HG03571 (cell line): ENCODE results near the gene FBXW10B.
"Not testable (repeated sequence)": the region's sequence is repeated elsewhere in the genome, so short reads cannot be mapped to it uniquely, and the experiment has no call there.

ENCODE experiments used
- ATAC-seq: cut with Tn5 transposase; IDR thresholded peaks from one replicate; pipeline ENCODE4 v1.9.1; 2021; ENCODE audit not compliant: unreplicated experiment

The FBXW10B gene, protein sequence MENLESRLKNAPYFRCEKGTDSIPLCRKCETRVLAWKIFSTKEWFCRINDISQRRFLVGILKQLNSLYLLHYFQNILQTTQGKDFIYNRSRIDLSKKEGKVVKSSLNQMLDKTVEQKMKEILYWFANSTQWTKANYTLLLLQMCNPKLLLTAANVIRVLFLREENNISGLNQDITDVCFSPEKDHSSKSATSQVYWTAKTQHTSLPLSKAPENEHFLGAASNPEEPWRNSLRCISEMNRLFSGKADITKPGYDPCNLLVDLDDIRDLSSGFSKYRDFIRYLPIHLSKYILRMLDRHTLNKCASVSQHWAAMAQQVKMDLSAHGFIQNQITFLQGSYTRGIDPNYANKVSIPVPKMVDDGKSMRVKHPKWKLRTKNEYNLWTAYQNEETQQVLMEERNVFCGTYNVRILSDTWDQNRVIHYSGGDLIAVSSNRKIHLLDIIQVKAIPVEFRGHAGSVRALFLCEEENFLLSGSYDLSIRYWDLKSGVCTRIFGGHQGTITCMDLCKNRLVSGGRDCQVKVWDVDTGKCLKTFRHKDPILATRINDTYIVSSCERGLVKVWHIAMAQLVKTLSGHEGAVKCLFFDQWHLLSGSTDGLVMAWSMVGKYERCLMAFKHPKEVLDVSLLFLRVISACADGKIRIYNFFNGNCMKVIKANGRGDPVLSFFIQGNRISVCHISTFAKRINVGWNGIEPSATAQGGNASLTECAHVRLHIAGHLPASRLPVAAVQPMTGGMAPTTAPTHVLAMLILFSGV

DNA sequence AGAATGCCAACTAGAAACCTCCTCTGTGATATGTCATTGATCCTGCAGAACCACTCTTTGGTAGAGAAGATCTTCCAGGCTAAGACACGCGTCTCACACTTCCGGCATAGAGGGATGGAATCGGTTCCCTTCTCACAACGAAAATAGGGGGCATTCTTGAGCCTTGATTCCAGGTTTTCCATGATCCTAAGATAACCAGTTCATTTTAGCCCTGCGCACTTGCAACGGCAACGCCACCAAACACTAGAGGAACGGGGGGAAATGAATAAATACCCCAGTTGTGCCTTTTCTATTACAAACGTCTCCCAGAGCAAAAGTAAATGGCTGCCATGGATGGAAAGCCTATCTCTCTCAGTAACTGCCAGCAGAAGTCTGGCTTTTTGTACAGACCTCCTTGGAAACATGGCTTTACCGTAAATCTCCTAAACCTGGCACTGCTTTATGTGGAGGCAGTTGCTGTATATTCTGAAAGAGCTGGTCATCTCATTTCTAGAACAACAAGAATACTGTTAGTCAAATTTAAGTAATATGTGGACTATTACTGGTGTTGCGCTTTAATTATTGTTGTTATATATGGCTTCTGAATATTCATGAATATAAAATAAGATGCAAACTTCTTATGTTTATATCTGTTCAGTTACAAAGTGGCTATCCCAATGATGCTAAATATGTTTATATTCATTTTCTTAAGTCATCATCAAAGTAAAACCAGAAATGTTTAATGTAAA, at the start of gene FBXW10B:
Gene FBXW10B (minus strand): TSS at position 374 of the 728 bp plus-strand sequence. CDS start 192 bp downstream, at position 182.
- ATAC-seq: not testable (repeated sequence)

DNA sequence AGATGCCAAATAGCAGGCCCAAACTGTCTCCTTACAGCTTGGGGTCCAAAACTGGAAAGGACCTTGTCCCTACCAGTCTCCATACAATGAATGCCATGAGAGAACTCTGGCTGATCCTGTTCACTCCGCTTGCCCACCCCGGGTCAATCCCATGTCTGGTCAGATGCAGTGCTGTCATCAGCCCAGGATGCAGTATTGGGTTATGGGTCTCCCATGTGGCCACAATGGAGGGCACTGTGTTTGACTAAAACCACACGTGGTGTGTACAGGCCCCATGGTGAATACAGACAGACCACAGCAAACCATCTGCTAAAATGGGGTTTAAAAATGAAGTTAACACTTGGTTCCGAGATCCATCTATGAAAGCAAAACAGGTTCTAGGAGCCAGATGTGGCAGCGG, 44.2 kb upstream of the FBXW10B start:
- ATAC-seq: no peak

DNA sequence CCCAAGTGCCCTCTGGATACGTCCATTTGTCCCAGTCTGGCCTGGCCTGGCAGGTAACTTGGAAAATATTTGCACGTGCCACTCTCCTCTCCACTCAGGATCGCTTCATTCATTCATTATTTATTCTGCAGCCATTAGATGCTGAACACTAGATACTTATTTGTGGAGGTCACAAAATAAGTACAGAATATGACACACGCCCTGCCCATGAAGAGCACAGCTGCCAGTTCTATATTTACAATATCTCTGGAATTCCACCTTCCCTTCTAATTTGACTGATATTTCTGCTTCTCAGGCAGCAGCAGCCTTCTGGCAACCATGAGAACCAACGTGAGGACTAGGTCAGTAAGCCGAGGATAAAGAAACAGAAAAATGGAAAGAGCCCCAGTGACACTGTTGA, 43.7 kb upstream of the FBXW10B start:
- no peak for ATAC-seq

DNA sequence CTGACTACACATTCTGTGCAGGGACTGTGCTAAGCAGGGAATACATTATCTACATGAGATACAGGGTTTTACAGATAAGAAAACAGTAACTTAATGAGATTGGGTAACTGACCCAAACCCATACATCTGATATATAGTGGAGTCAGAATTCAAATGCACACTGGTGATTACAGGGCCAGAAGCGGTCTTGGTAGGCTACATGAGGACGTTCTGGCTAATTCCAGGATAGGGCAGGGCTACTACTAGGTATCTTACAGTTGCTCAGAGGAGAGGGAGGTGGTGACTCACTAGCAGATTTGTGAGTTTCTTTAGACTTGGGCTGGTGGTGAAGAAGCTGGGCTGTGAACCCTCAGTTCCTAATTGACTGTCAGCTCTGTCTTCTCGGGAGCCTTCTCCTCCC, 43.2 kb upstream of the FBXW10B start:
- no peak for ATAC-seq

DNA sequence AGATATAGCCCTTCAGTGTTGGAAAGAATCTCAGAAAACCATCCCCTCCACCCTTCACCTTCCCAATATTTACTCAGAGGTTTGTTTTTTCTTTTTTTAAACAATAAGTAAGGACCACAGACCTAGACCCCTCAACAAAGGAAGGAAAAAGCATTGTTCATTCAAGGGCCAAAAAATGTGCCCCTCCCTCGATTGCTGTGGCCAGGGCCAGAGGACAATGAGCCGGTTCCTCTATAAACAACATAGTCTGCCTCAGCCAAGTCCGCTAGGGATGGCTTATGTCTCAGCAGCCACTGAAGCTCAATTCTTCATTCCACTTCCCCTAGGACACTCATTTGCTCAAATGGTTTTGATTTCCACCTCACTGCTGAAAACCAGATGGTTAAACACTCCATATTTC, 40.6 kb upstream of the FBXW10B start:
- no peak for ATAC-seq

DNA sequence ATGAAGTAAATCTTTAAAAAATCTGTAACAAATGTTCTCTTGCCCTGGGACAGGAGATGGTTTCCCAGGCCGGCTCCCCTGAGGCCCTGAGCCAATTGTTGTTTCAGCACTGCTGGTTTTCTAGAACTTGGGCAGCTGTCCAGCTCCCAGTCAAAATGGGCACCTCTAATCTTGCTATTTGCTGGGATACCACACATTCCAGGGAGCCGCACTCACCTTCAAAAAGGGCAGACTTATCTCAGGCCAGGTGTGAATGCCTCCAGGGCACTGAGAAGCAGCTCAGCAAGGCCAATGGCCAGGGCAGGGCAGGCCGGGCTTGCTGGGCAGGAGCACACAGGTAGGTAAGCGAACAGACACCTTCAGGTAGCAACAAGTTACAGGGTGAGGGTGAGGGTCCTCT, 40.2 kb upstream of the FBXW10B start:
- no peak for ATAC-seq

DNA sequence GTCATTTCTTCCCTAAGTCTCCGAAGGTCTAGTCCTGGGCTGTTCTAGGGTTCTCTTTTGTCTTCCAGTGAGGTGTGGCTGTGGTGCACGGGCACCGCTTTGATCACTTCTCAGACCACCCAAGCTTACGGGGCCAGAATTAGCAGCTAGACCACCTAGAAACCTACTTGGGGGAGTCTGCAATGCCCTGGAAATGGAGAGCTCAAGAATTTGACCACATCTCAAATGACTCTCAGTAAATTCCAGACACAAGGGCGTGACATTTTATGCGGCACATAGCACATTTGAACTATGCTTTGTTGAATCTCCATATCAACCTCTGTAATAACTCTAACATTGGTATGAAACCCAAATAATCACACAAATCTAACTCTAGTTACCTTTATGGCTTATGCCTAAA, 39.7 kb upstream of the FBXW10B start:
- ATAC-seq: no peak

DNA sequence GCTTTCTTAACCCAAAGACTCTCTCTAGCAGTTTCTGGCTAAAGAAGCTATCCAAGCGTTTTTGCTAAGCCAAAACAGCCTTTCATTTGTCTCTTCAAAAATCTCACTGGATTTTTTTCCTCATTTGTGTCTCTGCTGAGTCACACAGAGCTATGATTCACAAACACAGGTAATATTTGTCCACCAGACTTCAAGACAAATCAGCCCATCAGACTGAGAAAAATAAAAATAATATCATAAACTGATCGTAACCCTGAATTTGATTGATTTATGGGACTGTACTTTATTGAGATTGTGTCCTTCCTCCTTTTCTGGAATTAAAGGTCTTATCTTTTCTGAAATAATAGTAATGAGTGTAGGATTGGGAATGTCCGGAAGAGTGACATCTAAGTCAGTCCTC, 38.8 kb upstream of the FBXW10B start:
- no peak for ATAC-seq

DNA sequence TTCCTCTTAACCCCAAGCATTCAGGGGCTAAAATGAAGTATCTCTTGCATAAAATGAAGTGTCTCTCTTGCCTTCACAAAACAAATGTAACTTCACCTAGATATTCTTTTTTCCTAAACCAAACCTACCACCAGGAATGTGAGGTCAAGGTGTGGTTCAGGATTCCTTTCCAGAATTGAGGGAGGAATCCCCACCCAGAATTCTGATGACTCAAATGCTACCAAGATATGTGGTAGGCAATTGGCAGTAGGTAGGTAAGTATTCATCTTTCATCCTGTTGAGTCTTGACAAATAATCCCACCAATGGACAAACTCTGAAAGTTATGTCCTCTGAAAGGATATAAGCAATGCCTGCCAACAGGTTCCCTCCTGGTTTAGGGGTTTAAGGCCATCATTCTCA, 38.4 kb upstream of the FBXW10B start:
- ATAC-seq: no peak

DNA sequence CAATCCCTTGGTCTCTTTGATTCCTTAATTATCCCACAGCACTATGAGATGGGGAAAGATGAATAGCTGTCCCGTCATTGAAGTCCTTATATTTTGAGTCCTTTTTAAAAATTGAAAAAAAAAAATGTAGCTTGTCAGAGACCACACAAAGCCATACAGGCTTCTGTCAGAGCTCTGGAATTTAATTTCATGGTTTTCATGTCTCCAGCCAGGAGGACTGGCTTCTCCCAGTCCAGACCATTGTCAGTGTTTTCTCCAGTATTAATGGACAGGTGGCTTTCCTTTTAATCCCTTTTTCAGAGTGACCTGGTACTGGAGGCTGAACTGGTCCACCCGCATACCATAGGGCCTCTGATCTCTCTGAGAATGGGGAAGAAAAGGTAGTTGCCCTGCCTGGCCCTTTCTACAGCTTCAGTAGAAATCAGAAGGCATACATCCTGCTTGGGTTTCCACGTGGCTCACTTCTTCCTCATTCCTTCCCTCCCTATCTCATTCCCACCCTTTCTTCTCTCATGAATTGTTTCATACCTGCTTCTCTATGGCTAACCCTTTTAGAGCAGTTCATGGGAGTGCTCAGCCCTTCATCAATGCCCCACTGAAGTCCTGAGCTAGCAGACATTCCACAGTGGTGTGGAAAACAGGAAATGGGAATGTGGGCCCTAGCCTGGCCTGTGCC, 35.5 kb upstream of the FBXW10B start:
- ATAC-seq: no peak

DNA sequence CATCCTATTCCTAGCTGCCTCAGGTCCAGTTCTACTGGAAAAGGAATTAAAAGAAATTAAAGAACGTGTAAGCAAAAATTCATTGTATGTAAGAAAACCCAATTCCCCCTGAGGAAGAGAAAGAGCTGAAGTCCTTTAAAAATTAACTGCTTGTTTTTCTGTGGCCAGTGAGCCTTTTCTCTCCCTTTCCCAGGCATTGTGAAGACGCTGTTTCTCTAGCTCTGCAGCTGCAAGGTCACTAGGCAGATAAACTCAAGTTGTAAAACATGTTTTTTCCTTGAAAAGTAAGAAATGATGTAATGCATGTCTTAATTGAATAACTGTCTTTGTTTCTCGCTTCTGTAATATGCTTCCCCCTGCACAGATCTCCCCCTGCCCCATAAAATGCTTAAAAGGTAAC, 34.9 kb upstream of the FBXW10B start:
- ATAC-seq: not testable (repeated sequence)

DNA sequence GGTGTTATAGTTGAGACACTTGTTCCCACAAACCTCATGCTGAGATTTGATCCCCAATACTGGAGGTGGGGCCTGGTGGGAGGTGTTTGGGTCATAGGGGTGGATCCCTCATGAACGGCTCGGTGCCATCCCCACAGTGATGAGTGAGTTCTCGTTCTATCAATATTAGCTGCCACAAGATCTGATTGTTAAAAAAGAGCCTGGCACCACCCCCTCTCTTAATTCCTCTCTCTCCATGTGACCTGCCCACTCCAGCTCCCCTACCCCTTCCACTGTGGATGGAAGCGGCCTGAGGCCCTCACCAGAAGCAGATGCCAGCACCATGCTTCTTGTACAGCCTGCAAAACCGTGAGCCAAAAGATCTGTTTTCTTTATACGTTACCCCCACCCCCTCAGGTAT, 33.5 kb upstream of the FBXW10B start:
- no peak for ATAC-seq

DNA sequence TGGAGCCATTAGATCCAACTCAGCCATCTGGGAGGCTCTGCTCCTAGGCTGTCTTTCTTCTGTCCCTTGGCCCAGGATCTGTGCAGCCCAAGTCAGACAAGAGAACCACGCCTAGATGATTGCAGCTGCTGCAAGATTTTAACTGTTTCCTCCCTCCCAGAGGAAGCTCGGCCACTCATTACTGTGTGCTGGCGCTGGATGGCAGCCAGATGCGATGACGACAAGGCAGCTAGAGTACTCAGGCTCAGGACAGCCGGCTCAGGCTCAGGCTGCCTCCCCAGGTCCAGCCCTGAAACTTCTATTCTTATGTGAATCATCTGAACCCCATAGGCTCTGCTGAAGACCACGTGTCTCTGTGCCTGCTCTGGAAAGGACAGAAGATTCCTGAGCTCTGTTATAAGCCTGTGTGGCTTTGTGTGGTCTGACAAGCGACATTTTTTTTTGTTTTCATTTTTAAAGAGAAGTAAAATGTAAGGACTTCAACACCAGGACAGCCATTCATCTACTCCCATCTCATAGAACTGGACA, 32.1 kb upstream of the FBXW10B start:
- peak; percentile 79 for ATAC-seq

DNA sequence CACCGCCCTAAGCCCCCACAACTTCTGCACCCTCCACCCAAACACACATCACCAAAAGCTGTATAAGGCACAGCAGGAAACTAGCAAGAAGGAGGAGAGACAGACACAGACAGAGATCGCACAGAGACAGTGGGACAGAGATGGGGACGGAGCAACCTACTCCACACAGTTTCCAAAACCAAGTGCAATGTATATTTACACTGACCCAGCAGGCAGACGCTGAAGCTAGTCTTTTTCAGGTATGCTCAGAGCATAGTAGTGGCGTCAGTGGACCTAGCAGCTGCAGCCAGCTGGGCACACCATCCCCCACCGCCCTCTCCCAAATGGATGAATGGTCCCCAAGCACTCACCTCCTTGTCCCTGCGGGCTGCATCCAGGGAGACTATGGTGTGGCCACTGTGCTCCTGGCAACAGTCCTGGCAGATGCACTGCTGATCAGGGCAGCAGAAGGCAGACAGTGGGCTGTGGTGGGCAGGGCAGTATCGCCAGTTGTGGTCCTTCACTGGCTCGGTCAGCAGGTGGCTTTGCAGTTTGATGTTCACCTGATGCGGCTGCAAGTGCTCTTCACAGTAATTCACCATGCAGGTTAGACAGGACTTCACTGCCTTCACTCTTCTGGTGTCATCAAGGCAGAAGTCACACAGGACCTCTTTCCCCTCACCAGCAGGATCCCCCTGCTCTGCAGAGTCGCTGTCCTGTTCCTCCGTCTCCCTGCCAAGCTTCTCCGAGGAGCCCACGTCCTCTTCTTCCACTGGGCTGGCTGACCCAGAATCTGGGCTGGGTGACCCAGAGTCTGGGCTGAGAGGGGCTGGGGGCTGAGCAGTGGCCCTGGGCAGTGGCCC, 31.5 kb upstream of the FBXW10B start:
- peak; percentile 12 for ATAC-seq

DNA sequence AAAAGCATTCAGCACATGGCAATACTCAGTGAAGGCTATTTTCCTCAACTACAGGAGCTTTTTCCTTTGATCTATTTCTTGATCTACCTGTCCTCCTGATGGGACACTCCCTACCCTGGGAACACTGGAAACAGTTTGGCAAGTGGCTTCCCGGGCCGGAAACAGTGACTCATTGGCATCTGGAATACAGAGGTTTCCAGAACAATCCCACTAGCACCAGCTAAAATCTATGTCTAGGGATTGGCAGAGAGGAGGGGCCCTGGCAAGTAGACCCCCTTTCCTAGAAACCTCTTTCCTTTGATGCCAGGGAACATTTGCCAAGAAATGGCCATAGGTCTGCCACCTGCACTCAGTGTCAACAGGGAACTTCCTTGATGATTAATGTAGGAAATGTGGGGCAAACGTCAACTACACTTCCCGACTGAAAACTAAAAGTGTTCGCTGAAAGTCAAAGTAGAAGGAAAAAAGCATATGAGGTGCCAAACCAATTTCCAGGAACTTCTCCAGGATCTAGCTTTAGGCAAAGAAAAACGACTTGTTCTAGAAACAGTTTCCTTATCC, 30.4 kb upstream of the FBXW10B start:
- ATAC-seq: no peak

DNA sequence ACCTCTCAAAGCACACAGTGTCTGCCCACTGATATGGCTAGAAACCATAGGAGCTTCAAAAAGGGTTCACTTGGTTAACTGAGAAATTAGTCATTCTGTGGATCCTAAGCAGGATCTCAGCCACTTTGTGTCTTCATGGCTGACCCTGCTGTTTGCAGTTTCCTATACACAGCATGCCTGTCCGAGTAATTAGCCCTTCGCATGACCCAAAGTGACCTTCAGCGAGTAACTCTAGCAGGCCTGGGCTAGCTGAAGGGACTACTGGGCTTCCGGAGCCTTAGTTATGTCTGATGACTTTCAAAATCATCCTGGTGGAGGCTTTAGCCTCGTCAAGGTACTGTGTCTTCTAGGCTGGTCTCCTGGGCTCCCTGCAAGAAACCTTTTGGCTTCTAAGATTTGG, 28.9 kb upstream of the FBXW10B start:
- no peak for ATAC-seq

DNA sequence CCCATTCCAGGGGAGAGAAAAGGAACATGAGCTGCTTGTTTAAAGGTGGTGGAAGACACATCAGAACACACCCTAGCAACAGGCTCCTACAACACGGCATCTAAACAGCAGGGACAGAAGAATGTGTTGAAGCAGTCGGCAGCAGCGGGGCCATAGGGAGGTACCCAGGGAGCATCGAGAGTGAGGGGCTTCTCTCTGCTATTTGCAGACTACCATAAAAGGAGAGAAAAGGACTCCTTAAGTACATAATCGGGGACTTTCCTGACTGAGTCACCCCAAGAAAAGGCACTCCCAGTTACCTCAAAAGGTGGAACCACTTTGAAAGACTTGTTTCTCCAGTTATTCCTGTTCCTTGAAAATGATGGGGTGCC, 26.4 kb upstream of the FBXW10B start:
- not testable (repeated sequence) for ATAC-seq

DNA sequence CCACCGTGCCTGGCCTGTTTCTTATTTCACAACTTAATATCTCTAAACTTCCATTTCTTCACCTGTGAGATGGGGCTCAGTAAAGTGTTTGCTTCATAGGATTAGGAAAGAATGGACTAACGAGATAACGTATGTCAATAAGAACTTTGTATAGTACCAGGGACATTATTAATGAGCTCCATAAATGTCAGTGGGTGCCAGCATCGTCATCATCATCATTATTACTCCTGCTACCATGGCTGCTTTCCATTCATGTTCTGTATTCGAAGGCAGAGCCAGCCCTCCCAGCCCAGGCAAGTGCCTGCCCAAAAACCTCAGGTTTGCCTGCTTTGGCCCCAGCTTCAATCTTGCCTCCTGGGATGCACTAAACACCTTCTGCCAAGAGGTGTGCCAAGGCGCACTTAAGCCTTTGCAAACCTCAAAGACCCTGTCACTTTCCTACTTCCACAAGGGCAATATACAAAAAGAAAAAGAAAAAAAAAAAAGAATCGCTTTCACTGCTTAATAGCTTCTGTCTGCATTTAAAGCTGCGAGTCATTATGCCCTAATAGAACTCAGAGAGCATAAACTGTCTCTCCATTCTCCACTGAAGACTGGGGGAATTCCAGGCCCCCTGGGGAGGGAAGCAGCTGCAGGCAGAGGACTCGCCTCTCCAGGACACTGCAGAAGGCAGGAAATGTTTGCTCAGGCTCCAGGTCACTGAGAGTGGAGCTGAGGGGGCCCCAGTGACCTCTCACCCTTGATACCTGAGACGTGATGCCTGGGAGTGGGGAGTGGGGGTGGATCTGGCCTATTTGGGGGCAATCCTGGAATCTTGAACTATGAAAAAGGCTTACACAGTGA, 25.8 kb upstream of the FBXW10B start:
- not testable (repeated sequence) for ATAC-seq
